RWPE2 (cell line): ENCODE results near the gene JHY.

Experiments used
- ATAC-seq: fragments of 200-7000 bp; cut with Tn5 transposase; 3 replicates; pipeline ENCODE4 v1.9.1; 2021; ENCODE audit warnings: low read depth
- DNase-seq: peaks from one replicate; pipeline ENCODE4 v3.0.0-alpha.2; 2020; ENCODE audit warnings: low spot score
- H3K27ac ChIP-seq: fragments of 450-650 bp; 2 replicates; pipeline ENCODE4 v1.5.1; 2017; ENCODE audit warnings: mild to moderate bottlenecking; ENCODE audit not compliant: poor library complexity, severe bottlenecking
- H3K27me3 ChIP-seq: fragments of 250-450 bp; sonication (Bioruptor Pico); 2 replicates; pipeline ENCODE4 v1.5.1; 2021; ENCODE audit warnings: mild to moderate bottlenecking, moderate library complexity; ENCODE audit not compliant: insufficient read depth, poor library complexity, severe bottlenecking
- H3K36me3 ChIP-seq: fragments of 250-450 bp; sonication (Bioruptor Pico); 2 replicates; pipeline ENCODE4 v1.5.1; 2020; ENCODE audit warnings: low read depth, mild to moderate bottlenecking, moderate library complexity
- H3K4me1 ChIP-seq: fragments of 250-450 bp; sonication (Bioruptor Pico); 2 replicates; pipeline ENCODE4 v1.5.1; 2021; ENCODE audit warnings: mild to moderate bottlenecking, moderate library complexity; ENCODE audit not compliant: insufficient read depth, poor library complexity, severe bottlenecking
- H3K4me3 ChIP-seq: fragments of 250-450 bp; sonication (Bioruptor Pico); 2 replicates; pipeline ENCODE4 v1.5.1; 2021; ENCODE audit warnings: mild to moderate bottlenecking, moderate library complexity; ENCODE audit not compliant: severe bottlenecking
- H3K9me3 ChIP-seq: fragments of 250-450 bp; sonication (Bioruptor Pico); 2 replicates; pipeline ENCODE4 v1.5.1; 2021; ENCODE audit warnings: mild to moderate bottlenecking, moderate library complexity; ENCODE audit not compliant: severe bottlenecking
- CTCF ChIP-seq: fragments of 450-650 bp; IDR thresholded peaks from one replicate; pipeline ENCODE4 v1.5.1; 2017; ENCODE audit warnings: mild to moderate bottlenecking, moderate library complexity; ENCODE audit not compliant: poor library complexity, severe bottlenecking

Gene JHY

GRCh38 chr11:122981388-122982264 lies 99.1 kb downstream of the JHY start, which contains the start of gene BSX:
TSS of gene BSX (minus strand) at chr11:122981834. CDS start at chr11:122981671, 163 bp downstream.
- H3K4me1 ChIP-seq = no peaks in the 10 kb centered on the region
- DNase-seq (peak; percentile 62), ATAC-seq (peak; percentile 63)
- no peaks in the 10 kb centered on the region for H3K36me3 ChIP-seq
- no peaks in the 10 kb centered on the region for H3K9me3 ChIP-seq
- TF ChIP-seq CTCF = no peak
- H3K27ac ChIP-seq = no peak within 1 kb of the TSS
- peaks cover 100% of the 10 kb centered on the region for H3K27me3 ChIP-seq
- H3K4me3 ChIP-seq = no peak within 1 kb of the TSS

GRCh38 chr11:122983438-122984185 lies 101.1 kb downstream of the JHY start:
- Histone ChIP-seq H3K4me1 (no peaks in the 10 kb centered on the region), H3K36me3 (no peaks in the 10 kb centered on the region), H3K27ac (no peak overlapping the region), H3K27me3 (peaks cover 91% of the 10 kb centered on the region), H3K9me3 (no peaks in the 10 kb centered on the region), H3K4me3 (peak overlapping the region; percentile 36)
- DNase-seq (no peak), ATAC-seq (no peak)
- no peak for TF ChIP-seq CTCF

- Histone ChIP-seq H3K4me3 (peak overlapping the region; percentile 36), H3K27me3 (peaks cover 83% of the 10 kb centered on the region), H3K4me1 (no peaks in the 10 kb centered on the region), H3K36me3 (no peaks in the 10 kb centered on the region), H3K9me3 (no peaks in the 10 kb centered on the region), H3K27ac (no peak overlapping the region)
- ATAC-seq (peak; percentile 62), DNase-seq (no peak)
- no peak for TF ChIP-seq CTCF
These were observed 101.8 kb downstream of the JHY start for GRCh38 chr11:122984186-122985011.

- ATAC-seq (no peak), DNase-seq (no peak)
These were observed 113.0 kb downstream of the JHY start for GRCh38 chr11:122995526-122995925.

More at GRCh38 chr11:122995526-122995925, 113.0 kb downstream of the JHY start:
- no peaks in the 10 kb centered on the region for H3K9me3 ChIP-seq
- H3K36me3 ChIP-seq = no peaks in the 10 kb centered on the region
- TF ChIP-seq CTCF = no peak
- no peaks in the 10 kb centered on the region for H3K4me1 ChIP-seq
- no peak overlapping the region for H3K27ac ChIP-seq
- no peaks in the 10 kb centered on the region for H3K27me3 ChIP-seq
- H3K4me3 ChIP-seq = no peak overlapping the region
